Neural progenitor cell (in vitro differentiated cells): ENCODE data around the gene ZNRF1. TPM values are rescaled to one million over a fixed set of nuclear protein-coding genes. Genes with fewer than 3 reads are reported as not detected.

Source experiments
- DNase-seq: peaks from one replicate; pipeline ENCODE4 v3.0.0-alpha.2; 2016; ENCODE audit warnings: low spot score
- H2AFZ ChIP-seq: fragments of 200-600 bp; sonication (generic); replicated peaks from 2 replicates; pipeline ENCODE4 v1.6.1; 2016; ENCODE audit warnings: antibody characterized with exemption
- H3F3A ChIP-seq: fragments of 200-600 bp; sonication (generic); 2 replicates; pipeline ENCODE4 v1.6.1; 2016; ENCODE audit warnings: antibody characterized with exemption, low read depth
- H3K27ac ChIP-seq: fragments of 200-600 bp; sonication (generic); 2 replicates; pipeline ENCODE4 v1.5.1; 2016; ENCODE audit warnings: mild to moderate bottlenecking
- H3K27me3 ChIP-seq: fragments of 200-600 bp; sonication (generic); 2 replicates; pipeline ENCODE4 v1.6.1; 2016; ENCODE audit warnings: mild to moderate bottlenecking, moderate library complexity
- H3K36me3 ChIP-seq: fragments of 200-600 bp; sonication (generic); 2 replicates; pipeline ENCODE4 v1.5.1; 2016
- H3K4me1 ChIP-seq: fragments of 200-600 bp; sonication (generic); 2 replicates; pipeline ENCODE4 v1.6.1; 2016; ENCODE audit warnings: mixed run types
- H3K4me2 ChIP-seq: fragments of 200-600 bp; sonication (generic); 2 replicates; pipeline ENCODE4 v1.6.1; 2016
- H3K4me3 ChIP-seq: fragments of 200-600 bp; sonication (generic); 2 replicates; pipeline ENCODE4 v1.5.1; 2016
- H3K79me2 ChIP-seq: fragments of 200-600 bp; sonication (generic); 2 replicates; pipeline ENCODE4 v1.6.1; 2016; ENCODE audit warnings: low read depth
- H3K9ac ChIP-seq: fragments of 200-600 bp; sonication (generic); 2 replicates; pipeline ENCODE4 v1.6.1; 2016
- H3K9me3 ChIP-seq: fragments of 200-600 bp; sonication (generic); 2 replicates; pipeline ENCODE4 v1.5.1; 2016; ENCODE audit warnings: low read depth
- H4K20me1 ChIP-seq: fragments of 200-600 bp; sonication (generic); 2 replicates; pipeline ENCODE4 v1.6.1; 2016; ENCODE audit warnings: low read depth
- H3K27ac Mint-ChIP-seq: 3 replicates; pipeline ENCODE4 v1.8.0; 2021; ENCODE audit warnings: mixed read lengths
- H3K27me3 Mint-ChIP-seq: 2 replicates; pipeline ENCODE4 v1.8.0; 2022; ENCODE audit warnings: low read depth, mild to moderate bottlenecking, inconsistent platforms, moderate library complexity, mixed read lengths; ENCODE audit not compliant: insufficient read depth
- H3K36me3 Mint-ChIP-seq: 3 replicates; pipeline ENCODE4 v1.8.0; 2021; ENCODE audit warnings: mixed read lengths
- H3K4me1 Mint-ChIP-seq: 3 replicates; pipeline ENCODE4 v1.8.0; 2021; ENCODE audit warnings: mixed read lengths
- H3K4me3 Mint-ChIP-seq: 3 replicates; pipeline ENCODE4 v1.8.0; 2021; ENCODE audit warnings: mild to moderate bottlenecking, moderate library complexity, mixed read lengths
- H3K9me3 Mint-ChIP-seq: 3 replicates; pipeline ENCODE4 v1.8.0; 2020; ENCODE audit warnings: mixed read lengths
- CTCF ChIP-seq: fragments of 200-600 bp; sonication (generic); IDR thresholded peaks from 2 replicates; pipeline ENCODE4 v1.5.1; 2017; ENCODE audit warnings: antibody characterized with exemption, mild to moderate bottlenecking
- EZH2 ChIP-seq: fragments of 200-600 bp; sonication (generic); IDR thresholded peaks from 2 replicates; pipeline ENCODE4 v1.6.1; 2017; ENCODE audit warnings: antibody characterized with exemption, mild to moderate bottlenecking, moderate library complexity
- EZH2phosphoT487 ChIP-seq: fragments of 200-600 bp; sonication (generic); IDR thresholded peaks from 2 replicates; pipeline ENCODE4 v1.6.1; 2017; ENCODE audit warnings: antibody characterized with exemption
- total RNA-seq: library from RNA; depleted of rRNA; stranded (reverse); fragments of >200 nt; gene quantifications from 2 replicates; pipeline ENCODE4 v1.2.3, GENCODE V29; 2015; ENCODE audit warnings: low replicate concordance

Gene ZNRF1
- total RNA-seq, 1 donor from 2014 or later, result 9.3 TPM

GRCh38 chr16:75114946-75115825 lies 116.4 kb downstream of the ZNRF1 start:
- Histone ChIP-seq H3K9me3 (no peaks in the 10 kb centered on the region), H4K20me1 (peaks cover 10% of the 10 kb centered on the region), H3K4me3 (no peak overlapping the region), H2AFZ (no peak overlapping the region), H3K9ac (no peak overlapping the region), H3F3A (peaks cover 35% of the 10 kb centered on the region), H3K36me3 (no peaks in the 10 kb centered on the region), H3K4me2 (peak overlapping the region; percentile 59), H3K4me1 (peaks cover 28% of the 10 kb centered on the region), H3K27ac (no peak overlapping the region), H3K79me2 (no peaks in the 10 kb centered on the region), H3K27me3 (no peaks in the 10 kb centered on the region)
- H3K36me3 Mint-ChIP-seq, result no peaks in the 10 kb centered on the region
- peaks cover 30% of the 10 kb centered on the region for H3K4me1 Mint-ChIP-seq
- no peak overlapping the region for H3K4me3 Mint-ChIP-seq
- no peaks in the 10 kb centered on the region for H3K9me3 Mint-ChIP-seq
- DNase-seq, result no peak
- TF ChIP-seq EZH2 (no peak), EZH2phosphoT487 (no peak), CTCF (no peak)
- H3K27me3 Mint-ChIP-seq, result peaks cover 2% of the 10 kb centered on the region
- H3K27ac Mint-ChIP-seq, result no peak overlapping the region

- Mint-ChIP-seq H3K27me3 (peaks cover 2% of the 10 kb centered on the region), H3K9me3 (peaks cover under 1% of the 10 kb centered on the region), H3K4me3 (peak within 1 kb of the TSS; percentile 64), H3K4me1 (peaks cover 19% of the 10 kb centered on the region), H3K27ac (no peak within 1 kb of the TSS), H3K36me3 (no peaks in the 10 kb centered on the region)
- Histone ChIP-seq H3K9me3 (no peaks in the 10 kb centered on the region), H3K4me1 (peaks cover 20% of the 10 kb centered on the region), H3K36me3 (no peaks in the 10 kb centered on the region), H4K20me1 (no peaks in the 10 kb centered on the region), H3K4me2 (peak within 1 kb of the TSS; percentile 59), H3F3A (peaks cover 26% of the 10 kb centered on the region), H3K9ac (no peak within 1 kb of the TSS), H3K79me2 (no peaks in the 10 kb centered on the region), H3K27me3 (no peaks in the 10 kb centered on the region), H2AFZ (peak within 1 kb of the TSS; percentile 91), H3K27ac (no peak within 1 kb of the TSS), H3K4me3 (peak within 1 kb of the TSS; percentile 28)
- no peak for TF ChIP-seq EZH2
- TF ChIP-seq CTCF, result no peak
- TF ChIP-seq EZH2phosphoT487, result no peak
- peak; percentile 67 for DNase-seq
These were observed 117.5 kb downstream of the ZNRF1 start, which contains the start of gene LDHD for GRCh38 chr16:75116081-75116910. LDHD (minus strand) TSS chr16:75116780; CDS start chr16:75116720, 60 bp downstream.

GRCh38 chr16:75116911-75117245 lies 118.1 kb downstream of the ZNRF1 start:
- Histone ChIP-seq H3K9ac (no peak overlapping the region), H2AFZ (peak overlapping the region; percentile 91), H3K79me2 (no peaks in the 10 kb centered on the region), H3K9me3 (no peaks in the 10 kb centered on the region), H3K36me3 (no peaks in the 10 kb centered on the region), H4K20me1 (no peaks in the 10 kb centered on the region), H3K4me2 (peak overlapping the region; percentile 59), H3F3A (peaks cover 27% of the 10 kb centered on the region), H3K27me3 (no peaks in the 10 kb centered on the region), H3K4me3 (peak overlapping the region; percentile 28), H3K27ac (no peak overlapping the region), H3K4me1 (peaks cover 20% of the 10 kb centered on the region)
- TF ChIP-seq EZH2, result no peak
- no peak for TF ChIP-seq EZH2phosphoT487
- no peak for TF ChIP-seq CTCF
- no peak overlapping the region for H3K27ac Mint-ChIP-seq
- peaks cover 13% of the 10 kb centered on the region for H3K4me1 Mint-ChIP-seq
- DNase-seq, result no peak
- H3K36me3 Mint-ChIP-seq, result no peaks in the 10 kb centered on the region
- peaks cover 5% of the 10 kb centered on the region for H3K9me3 Mint-ChIP-seq
- no peak overlapping the region for H3K4me3 Mint-ChIP-seq
- H3K27me3 Mint-ChIP-seq, result peaks cover 2% of the 10 kb centered on the region
